Right ventricle myocardium inferior (tissue), 1 donor: ENCODE data around the gene PSORS1C2. TPM values are rescaled to one million over a fixed set of nuclear protein-coding genes. Genes with fewer than 3 reads are reported as not detected.

Experiments used
- ATAC-seq: fragments of 200-7000 bp; cut with Tn5 transposase; one replicate; pipeline ENCODE4 v1.9.1; 2020; ENCODE audit warnings: mild to moderate bottlenecking, moderate library complexity
- DNase-seq: peaks from one replicate; pipeline ENCODE4 v3.0.0; 2021; ENCODE audit errors: missing footprints
- intact Hi-C: fragments of 100-400 bp; cut with DNase I; formaldehyde crosslinking; loops from one replicate; pipeline ENCODE4 v1.11.0; 2022
- total RNA-seq: library from RNA; stranded (reverse); fragmentation: NEBNext Ultra II Directional; extraction: Animal tissue kit (Norgen Biotek cat#: 25700); gene quantifications from one replicate; pipeline ENCODE4 v1.2.1, GENCODE V29; 2021
- donor health status: DM: no; HTN: yes; CAD: no; lungs with severe emphysema.

The PSORS1C2 gene
- total RNA-seq, 1 donor from 2014 or later: not detected

GRCh38 chr6:31120151-31120915, 18.5 kb downstream of the PSORS1C2 start, which contains the start of gene CDSN:
TSS of gene CDSN (minus strand) at chr6:31120446. CDS start at chr6:31120419, 27 bp downstream.
- no peak for ATAC-seq
- peak; percentile 46 for DNase-seq
- intact Hi-C loops: no loop called here

DNA sequence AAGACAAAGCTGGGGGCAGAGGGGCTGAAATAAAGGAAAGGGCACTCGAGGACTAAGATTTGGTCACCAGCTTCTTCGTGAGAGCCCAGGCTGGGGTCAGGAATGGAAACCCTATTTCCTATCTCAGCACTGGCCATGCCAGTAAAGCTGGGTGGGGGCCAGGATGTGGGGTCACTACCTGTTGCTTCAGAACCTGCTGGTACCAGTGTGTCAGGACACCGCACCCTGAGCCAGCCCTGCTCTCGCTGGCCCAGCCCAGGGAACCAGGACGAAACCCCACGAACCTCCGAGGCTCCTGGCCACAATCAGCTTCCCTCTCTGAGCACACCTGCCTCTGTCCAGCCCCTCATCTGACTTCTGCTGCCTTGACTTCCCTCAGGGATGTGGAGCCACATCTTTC, 20.7 kb downstream of the PSORS1C2 start:
- DNase-seq (no peak), ATAC-seq (no peak)
- intact Hi-C loops: no loop called here

- intact Hi-C loops: no loop called here
- ATAC-seq: peak; percentile 31
- DNase-seq: no peak
Observed at GRCh38 chr6:31116661-31117385, 22.0 kb downstream of the PSORS1C2 start.

- no peak for DNase-seq
- intact Hi-C loops: no loop called here
- no peak for ATAC-seq
Observed at GRCh38 chr6:31115941-31116560, 22.8 kb downstream of the PSORS1C2 start.

GRCh38 chr6:31114970-31115849, 23.7 kb downstream of the PSORS1C2 start:
- DNase-seq: no peak
- intact Hi-C loops: no loop called here
- ATAC-seq: no peak

DNA sequence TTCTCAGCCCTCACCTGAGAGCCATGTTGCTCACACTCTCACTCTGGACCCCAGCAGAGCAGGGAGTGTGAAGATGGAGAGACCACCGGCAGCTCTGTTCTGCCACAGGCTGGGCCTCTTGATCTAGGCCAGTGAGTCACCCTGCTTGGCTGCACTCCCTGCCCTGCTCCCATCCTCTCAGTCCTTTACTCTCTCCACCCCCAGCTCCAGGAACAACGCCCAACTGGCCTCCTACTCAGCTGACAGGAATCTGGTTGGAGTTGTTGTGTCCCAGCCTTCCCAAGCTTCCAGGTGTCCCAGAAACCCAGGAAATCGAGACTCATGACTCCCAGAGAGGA, 24.4 kb downstream of the PSORS1C2 start, which contains the start of gene PSORS1C1:
PSORS1C1 (plus strand) TSS at position 260 of the 338 bp plus-strand sequence. CDS start 14,833 bp downstream, outside the sequence.
- ATAC-seq (peak; percentile 96), DNase-seq (peak; percentile 92)
- intact Hi-C loops: no loop called here

DNA sequence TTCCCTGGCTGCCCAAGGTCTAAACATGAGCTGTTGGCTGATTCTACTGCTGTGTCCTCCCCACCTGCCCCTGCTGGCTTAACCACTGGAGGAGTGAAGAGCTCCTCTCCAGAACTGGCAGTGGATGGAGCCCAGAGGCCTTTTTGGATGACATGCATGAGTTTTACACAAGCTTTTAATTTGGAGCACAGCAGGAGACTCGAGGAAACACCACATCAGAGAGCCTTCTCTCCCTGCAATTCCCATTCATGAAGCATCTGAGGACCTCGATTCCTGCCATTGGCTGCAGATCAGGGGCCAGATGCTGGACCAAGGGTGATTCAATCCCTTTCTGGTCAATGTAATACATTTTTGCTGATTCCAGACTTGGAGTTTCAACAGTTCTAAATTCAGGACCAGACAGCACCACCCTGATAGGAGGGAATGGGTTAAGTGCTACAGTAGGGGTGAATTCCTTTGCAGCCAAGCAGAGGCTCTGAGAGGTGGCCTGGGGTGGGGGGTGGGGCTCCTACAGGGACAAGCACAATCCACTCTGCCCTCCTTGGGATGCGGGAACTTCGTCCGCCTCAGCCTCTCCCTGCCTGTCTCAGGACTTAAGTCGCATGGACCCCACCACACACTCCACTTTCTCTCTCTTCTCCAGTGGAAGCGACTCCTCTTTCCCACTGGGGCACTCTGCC, 24.9 kb downstream of the PSORS1C2 start:
- intact Hi-C loops: no loop called here
- ATAC-seq (no peak), DNase-seq (no peak)

- no peak for DNase-seq
- no peak for ATAC-seq
- intact Hi-C loops: no loop called here
Observed at GRCh38 chr6:31112478-31112877, 26.4 kb downstream of the PSORS1C2 start, which contains the start of gene C6orf15. TSS of gene C6orf15 (minus strand) at chr6:31112575. CDS start at chr6:31112555, 20 bp downstream.

DNA sequence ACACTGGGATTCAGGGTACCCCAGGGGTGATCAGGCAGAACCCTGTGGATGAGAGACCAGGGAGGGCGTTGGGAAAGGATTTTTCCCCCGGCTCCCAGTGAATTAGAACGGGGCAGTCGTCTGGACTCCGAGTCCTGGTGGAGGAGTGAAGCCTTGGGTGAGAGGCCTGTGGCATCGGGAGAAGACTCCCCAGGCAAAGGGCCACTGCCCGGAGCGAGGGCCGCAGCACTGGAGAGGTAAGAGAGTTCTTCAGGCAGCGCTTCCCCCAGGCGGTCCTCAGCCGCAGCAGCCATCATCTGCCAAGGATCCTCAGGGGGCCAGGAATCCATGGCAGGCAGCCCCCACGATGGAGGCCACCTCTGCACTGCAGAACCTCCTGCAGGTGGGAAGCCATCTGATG, 27.2 kb downstream of the PSORS1C2 start:
- intact Hi-C loops: no loop called here
- DNase-seq (no peak), ATAC-seq (no peak)

DNA sequence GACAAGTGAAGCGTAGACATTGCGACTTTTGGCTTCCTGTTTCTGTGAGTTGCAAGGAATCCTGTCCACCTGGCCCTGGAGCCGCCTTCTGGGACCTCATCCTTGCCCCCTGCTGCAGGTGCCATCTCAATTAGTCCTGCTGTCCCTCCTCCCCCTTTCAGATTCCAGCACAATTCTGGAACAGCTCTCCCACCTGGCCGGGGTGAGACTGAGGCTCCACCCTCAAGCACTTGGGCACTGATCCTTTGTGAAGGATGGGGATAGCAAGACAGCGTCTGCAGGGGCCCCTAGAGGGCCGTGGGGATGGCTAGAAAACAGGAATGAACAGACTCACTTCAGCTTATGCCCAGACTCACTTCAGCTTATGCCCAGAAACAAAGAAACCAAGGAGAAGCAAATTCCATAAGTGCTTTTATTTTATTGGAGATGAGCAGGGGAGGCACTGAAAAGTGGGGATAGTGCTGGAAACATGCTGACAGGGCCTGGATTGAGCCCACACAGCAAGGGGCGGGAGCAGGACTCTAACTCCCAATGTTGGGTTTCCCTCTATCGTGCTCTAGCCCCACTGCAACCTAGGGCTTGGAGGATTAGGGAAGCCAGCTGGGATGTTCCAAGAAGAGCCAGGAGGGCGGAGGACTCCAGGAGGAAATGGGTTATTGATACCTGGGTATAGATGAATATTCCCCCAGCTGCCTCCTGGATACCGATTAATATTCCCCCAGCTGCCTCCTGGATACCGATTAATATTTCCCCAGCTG, 27.9 kb downstream of the PSORS1C2 start:
- no peak for ATAC-seq
- DNase-seq: no peak
- intact Hi-C loops: no loop called here

DNA sequence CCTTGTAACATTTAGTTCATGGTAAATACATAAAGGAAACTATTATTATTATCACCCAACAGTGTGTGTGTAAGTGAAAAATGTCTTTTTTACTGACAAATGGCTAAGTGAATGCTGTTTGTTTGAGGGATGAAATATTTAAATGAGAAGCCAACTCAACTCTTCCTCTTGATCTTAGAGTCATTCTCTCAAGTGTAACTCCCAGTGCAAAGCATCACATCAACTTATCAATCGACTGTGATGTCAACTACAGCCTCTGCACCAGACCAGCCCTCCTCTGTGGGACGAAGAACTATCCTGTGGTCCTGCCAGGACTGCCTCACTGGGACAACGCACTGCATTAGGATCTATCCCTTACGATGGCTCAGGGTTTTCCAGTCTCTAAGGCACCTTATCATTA, 31.8 kb downstream of the PSORS1C2 start:
- no peak for DNase-seq
- ATAC-seq: no peak
- intact Hi-C loops: no loop called here

GRCh38 chr6:31103136-31103535, 35.7 kb downstream of the PSORS1C2 start:
- intact Hi-C loops: no loop called here
- DNase-seq: no peak
- ATAC-seq: no peak

DNA sequence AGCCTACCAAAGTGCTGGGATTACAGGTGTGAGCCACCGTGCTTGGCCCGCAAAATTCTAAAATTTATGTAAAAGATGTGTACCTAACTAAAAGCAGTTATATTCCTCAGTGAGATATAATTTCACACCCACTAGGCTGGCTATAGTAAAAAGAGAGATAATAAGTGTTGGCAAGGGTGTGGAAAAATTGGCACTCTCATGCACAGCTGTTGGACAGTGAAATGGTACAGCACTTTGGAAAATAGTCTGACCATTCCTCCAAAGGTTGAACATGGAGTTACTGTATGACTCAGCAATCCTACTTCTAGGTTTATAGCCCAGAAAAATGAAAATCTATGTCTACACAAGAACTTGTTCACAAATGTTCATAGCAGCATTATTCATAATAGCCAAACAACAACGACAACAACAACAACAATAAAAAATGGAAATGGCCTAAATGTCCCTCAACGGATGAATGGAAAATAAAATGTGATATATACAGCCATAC, 40.4 kb downstream of the PSORS1C2 start:
- ATAC-seq (no peak), DNase-seq (no peak)
- intact Hi-C loops: no loop called here

DNA sequence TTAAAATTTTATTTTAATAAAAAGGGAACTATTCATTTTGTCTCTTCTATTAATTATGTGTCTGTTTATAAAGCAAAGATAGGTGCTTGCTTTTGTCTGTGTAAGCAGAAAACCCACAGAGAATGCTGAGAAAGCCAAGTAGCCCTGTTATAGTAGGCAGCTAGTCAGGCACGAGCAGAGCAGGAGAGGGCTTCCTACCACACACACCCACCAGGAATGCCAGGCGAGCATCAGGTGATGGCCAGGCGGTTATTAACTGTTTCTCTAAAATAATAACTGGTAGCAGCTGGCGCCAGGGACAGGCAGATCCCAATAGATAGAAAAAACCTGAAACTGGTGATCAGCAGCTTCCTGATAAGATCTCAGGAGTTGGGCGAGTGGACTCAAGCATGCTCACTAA, 42.2 kb downstream of the PSORS1C2 start:
- ATAC-seq (no peak), DNase-seq (no peak)
- intact Hi-C loops: no loop called here

- DNase-seq: no peak
- ATAC-seq: no peak
- intact Hi-C loops: no loop called here
Observed at GRCh38 chr6:31096215-31096614, 42.7 kb downstream of the PSORS1C2 start.

DNA sequence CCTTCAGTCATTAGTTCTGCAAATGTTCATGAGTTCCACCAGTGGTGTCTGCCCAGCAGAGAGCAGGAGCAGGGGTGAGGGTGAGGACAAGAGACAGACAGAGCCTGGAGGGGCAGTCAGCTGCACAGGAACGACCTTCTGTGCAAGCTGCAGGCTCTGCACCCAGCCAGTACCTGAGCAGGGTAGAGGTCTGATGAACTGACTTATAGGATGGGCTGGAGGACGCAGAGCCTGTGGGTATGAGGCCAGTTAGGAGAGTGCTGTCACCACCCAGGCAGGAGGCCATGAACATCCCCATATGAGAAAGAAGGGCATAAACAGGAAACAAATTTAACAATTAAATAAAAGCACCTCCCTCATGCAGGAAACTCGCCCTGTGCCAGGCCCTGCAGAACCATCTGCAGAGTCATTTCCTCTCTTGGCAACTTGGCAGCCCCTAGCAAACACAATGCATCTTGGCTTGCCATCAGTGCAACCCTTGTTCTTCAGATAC, 44.4 kb downstream of the PSORS1C2 start:
- ATAC-seq (no peak), DNase-seq (no peak)
- intact Hi-C loops: no loop called here

- intact Hi-C loops: no loop called here
- DNase-seq (no peak), ATAC-seq (no peak)
Observed at GRCh38 chr6:31092769-31093505, 45.9 kb downstream of the PSORS1C2 start.
